ENCODE data around the gene METTL21A.

METTL21A gene

GRCh38 chr2:207617011-207617671 is 8.1 kb downstream of the METTL21A start:
- Histone ChIP-seq H3K27me3 (ENCODE audit: control insufficient read depth, low read length) (no peaks in the 10 kb centered on the region), H3K79me2 (ENCODE audit: control insufficient read depth, low read length) (peaks cover 44% of the 10 kb centered on the region), H3K27ac (ENCODE audit: low read depth, low read length) (no peak overlapping the region), H4K20me1 (ENCODE audit: control insufficient read depth, insufficient read depth, low read depth, low read length) (no peaks in the 10 kb centered on the region), H3K4me2 (ENCODE audit: low read length) (no peak overlapping the region), H3K4me3 (ENCODE audit: low read length) (no peak overlapping the region), H3K9me3 (ENCODE audit: control insufficient read depth, insufficient read depth, low read length) (no peaks in the 10 kb centered on the region), H3K9me2 (replicated peaks; ENCODE audit: control insufficient read depth, low read length) (no peaks in the 10 kb centered on the region), H3K36me3 (ENCODE audit: control insufficient read depth, low read length) (peaks cover 84% of the 10 kb centered on the region), H3F3A (ENCODE audit: control insufficient read depth, insufficient read depth) (0 out of 2 replicates have a peak, but pooled peaks cover 8% of the 10 kb centered on the region), H3K4me1 (ENCODE audit: control insufficient read depth, low read length) (peaks cover 29% of the 10 kb centered on the region)
- TF ChIP-seq EZH2phosphoT487 (IDR thresholded peaks at IDR 0.05; ENCODE audit: borderline replicate concordance, low read length), result no peak

DNA sequence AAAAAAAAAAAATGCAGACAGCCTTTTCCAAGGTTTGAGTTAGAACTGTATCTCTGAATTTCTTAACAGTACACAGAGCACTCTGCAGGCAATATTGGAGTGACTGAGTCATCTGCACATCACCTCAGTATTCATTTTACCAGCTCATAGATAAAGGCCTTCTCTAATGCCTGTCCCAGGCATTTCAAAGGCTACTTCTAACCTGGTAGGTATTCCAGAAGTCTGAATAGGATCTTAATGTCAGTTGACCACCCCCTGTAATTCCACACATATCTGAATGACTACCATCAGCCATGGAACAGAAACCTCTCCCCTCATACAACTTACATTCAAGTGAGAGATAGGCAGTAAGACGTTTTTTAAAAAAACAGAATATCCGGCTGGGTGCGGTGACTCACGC is 9.0 kb downstream of the METTL21A start:
- no peak for TF ChIP-seq CTCF (IDR thresholded peaks at IDR 0.05; ENCODE audit: low read depth, low read length, poor library complexity, severe bottlenecking)
- no peak for TF ChIP-seq EZH2phosphoT487 (IDR thresholded peaks at IDR 0.05; ENCODE audit: borderline replicate concordance, low read length)
- peaks cover 35% of the 10 kb centered on the region for H3K79me2 ChIP-seq (ENCODE audit: control insufficient read depth, low read length)
- no peaks in the 10 kb centered on the region for H3K27me3 ChIP-seq (ENCODE audit: control insufficient read depth, low read length)
- H4K20me1 ChIP-seq (ENCODE audit: control insufficient read depth, insufficient read depth, low read depth, low read length), result no peaks in the 10 kb centered on the region
- no peak overlapping the region for H3K27ac ChIP-seq (ENCODE audit: low read depth, low read length)
- no peak overlapping the region for H3K4me2 ChIP-seq (ENCODE audit: low read length)
- H3K4me3 ChIP-seq (ENCODE audit: low read length), result no peak overlapping the region
- H3K9me2 ChIP-seq (replicated peaks; ENCODE audit: control insufficient read depth, low read length), result no peaks in the 10 kb centered on the region
- H3K9me3 ChIP-seq (ENCODE audit: control insufficient read depth, insufficient read depth, low read length), result no peaks in the 10 kb centered on the region
- H3F3A ChIP-seq (ENCODE audit: control insufficient read depth, insufficient read depth), result 0 out of 2 replicates have a peak, but pooled peaks cover 5% of the 10 kb centered on the region
- peaks cover 19% of the 10 kb centered on the region for H3K4me1 ChIP-seq (ENCODE audit: control insufficient read depth, low read length)
- H3K36me3 ChIP-seq (ENCODE audit: control insufficient read depth, low read length), result peaks cover 76% of the 10 kb centered on the region

DNA sequence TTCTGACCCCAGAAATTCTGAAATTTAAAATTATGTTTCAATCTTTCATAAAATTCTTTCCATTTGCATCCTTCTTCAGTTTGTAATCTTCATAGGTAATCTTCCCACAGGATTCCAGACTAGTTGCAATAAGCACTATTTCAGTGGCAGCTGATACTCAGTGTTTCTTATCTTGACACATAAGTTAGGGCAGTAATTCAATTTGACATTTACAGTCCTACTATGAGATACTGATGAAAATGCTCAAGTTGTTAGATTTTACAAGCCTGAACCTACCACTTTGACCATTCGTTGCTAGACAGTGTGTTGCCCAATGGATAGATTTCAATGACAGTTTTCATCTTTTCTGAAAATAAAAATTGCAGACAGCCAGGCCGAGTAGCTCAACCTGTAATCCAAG is 10.4 kb downstream of the METTL21A start:
- no peak for TF ChIP-seq CTCF (IDR thresholded peaks at IDR 0.05; ENCODE audit: low read depth, low read length, poor library complexity, severe bottlenecking)
- no peak for TF ChIP-seq EZH2phosphoT487 (IDR thresholded peaks at IDR 0.05; ENCODE audit: borderline replicate concordance, low read length)
- H3K27ac ChIP-seq (ENCODE audit: low read depth, low read length), result no peak overlapping the region
- H3K4me3 ChIP-seq (ENCODE audit: low read length), result no peak overlapping the region
- H3K9me2 ChIP-seq (replicated peaks; ENCODE audit: control insufficient read depth, low read length), result no peaks in the 10 kb centered on the region
- H3F3A ChIP-seq (ENCODE audit: control insufficient read depth, insufficient read depth), result 0 out of 2 replicates have a peak, but pooled peaks cover 1% of the 10 kb centered on the region
- no peaks in the 10 kb centered on the region for H4K20me1 ChIP-seq (ENCODE audit: control insufficient read depth, insufficient read depth, low read depth, low read length)
- no peaks in the 10 kb centered on the region for H3K9me3 ChIP-seq (ENCODE audit: control insufficient read depth, insufficient read depth, low read length)
- peaks cover 26% of the 10 kb centered on the region for H3K79me2 ChIP-seq (ENCODE audit: control insufficient read depth, low read length)
- H3K4me1 ChIP-seq (ENCODE audit: control insufficient read depth, low read length), result peaks cover 7% of the 10 kb centered on the region
- H3K27me3 ChIP-seq (ENCODE audit: control insufficient read depth, low read length), result no peaks in the 10 kb centered on the region
- H3K4me2 ChIP-seq (ENCODE audit: low read length), result no peak overlapping the region
- peaks cover 65% of the 10 kb centered on the region for H3K36me3 ChIP-seq (ENCODE audit: control insufficient read depth, low read length)

DNA sequence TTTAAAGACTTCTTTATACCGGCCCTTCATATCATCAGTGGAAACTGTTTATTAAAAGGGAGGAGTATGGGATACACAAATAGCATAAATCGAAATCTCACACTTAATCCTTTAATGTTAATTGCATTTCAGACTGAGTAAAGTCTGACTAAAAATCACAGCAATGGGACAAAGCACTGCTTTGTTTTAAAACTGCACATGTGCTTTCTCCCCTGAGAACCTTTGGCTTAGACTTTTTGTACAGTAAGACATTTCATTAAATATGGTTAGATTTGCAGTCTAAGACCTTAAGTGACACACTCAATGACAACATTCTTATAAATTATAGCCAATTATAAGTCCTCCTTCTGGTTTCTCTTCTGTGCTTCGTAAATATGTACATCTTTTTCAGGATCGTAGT is 12.5 kb downstream of the METTL21A start:
- H3K27me3 ChIP-seq (ENCODE audit: control insufficient read depth, low read length), result no peaks in the 10 kb centered on the region
- H3K27ac ChIP-seq (ENCODE audit: low read depth, low read length), result no peak overlapping the region
- H3K9me2 ChIP-seq (replicated peaks; ENCODE audit: control insufficient read depth, low read length), result no peaks in the 10 kb centered on the region
- no peaks in the 10 kb centered on the region for H4K20me1 ChIP-seq (ENCODE audit: control insufficient read depth, insufficient read depth, low read depth, low read length)
- peaks cover 59% of the 10 kb centered on the region for H3K36me3 ChIP-seq (ENCODE audit: control insufficient read depth, low read length)
- H3K9me3 ChIP-seq (ENCODE audit: control insufficient read depth, insufficient read depth, low read length), result no peaks in the 10 kb centered on the region
- H3K4me3 ChIP-seq (ENCODE audit: low read length), result no peak overlapping the region
- H3K79me2 ChIP-seq (ENCODE audit: control insufficient read depth, low read length), result peaks cover 13% of the 10 kb centered on the region
- H3K4me2 ChIP-seq (ENCODE audit: low read length), result no peak overlapping the region
- no peaks in the 10 kb centered on the region for H3F3A ChIP-seq (ENCODE audit: control insufficient read depth, insufficient read depth)
- no peaks in the 10 kb centered on the region for H3K4me1 ChIP-seq (ENCODE audit: control insufficient read depth, low read length)
- TF ChIP-seq EZH2phosphoT487 (IDR thresholded peaks at IDR 0.05; ENCODE audit: borderline replicate concordance, low read length) (no peak), CTCF (IDR thresholded peaks at IDR 0.05; ENCODE audit: low read depth, low read length, poor library complexity, severe bottlenecking) (no peak)

Data from DOHH2 (cell line).